Measurements from ENCODE around the gene HMCN1. TPM values are rescaled to one million over a fixed set of nuclear protein-coding genes. Genes with fewer than 3 reads are reported as not detected.

The HMCN1 gene
- total and polyA plus RNA-seq, 4 donors: 1.5 to 6.8 (median 3.5) TPM

DNA sequence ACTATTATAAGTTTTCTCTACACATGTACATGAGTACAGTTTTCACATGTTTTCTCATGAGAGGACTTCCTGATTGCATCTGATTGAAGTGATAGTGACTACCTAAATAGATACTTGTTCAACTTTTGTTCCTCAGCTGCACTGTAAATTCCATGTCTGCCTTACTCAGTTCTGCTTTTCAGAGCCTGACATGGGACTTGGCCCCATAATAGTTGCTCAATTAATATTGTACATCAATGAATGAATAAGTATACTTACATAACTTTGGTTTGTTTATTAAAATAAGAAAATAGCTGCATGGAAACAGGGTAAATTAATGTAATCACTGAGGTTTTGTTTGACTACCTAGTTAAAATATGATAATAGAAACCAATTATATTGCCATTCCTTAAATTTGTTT lies 78.7 kb downstream of the HMCN1 start (continued):
- TF ChIP-seq, protein P1, sequence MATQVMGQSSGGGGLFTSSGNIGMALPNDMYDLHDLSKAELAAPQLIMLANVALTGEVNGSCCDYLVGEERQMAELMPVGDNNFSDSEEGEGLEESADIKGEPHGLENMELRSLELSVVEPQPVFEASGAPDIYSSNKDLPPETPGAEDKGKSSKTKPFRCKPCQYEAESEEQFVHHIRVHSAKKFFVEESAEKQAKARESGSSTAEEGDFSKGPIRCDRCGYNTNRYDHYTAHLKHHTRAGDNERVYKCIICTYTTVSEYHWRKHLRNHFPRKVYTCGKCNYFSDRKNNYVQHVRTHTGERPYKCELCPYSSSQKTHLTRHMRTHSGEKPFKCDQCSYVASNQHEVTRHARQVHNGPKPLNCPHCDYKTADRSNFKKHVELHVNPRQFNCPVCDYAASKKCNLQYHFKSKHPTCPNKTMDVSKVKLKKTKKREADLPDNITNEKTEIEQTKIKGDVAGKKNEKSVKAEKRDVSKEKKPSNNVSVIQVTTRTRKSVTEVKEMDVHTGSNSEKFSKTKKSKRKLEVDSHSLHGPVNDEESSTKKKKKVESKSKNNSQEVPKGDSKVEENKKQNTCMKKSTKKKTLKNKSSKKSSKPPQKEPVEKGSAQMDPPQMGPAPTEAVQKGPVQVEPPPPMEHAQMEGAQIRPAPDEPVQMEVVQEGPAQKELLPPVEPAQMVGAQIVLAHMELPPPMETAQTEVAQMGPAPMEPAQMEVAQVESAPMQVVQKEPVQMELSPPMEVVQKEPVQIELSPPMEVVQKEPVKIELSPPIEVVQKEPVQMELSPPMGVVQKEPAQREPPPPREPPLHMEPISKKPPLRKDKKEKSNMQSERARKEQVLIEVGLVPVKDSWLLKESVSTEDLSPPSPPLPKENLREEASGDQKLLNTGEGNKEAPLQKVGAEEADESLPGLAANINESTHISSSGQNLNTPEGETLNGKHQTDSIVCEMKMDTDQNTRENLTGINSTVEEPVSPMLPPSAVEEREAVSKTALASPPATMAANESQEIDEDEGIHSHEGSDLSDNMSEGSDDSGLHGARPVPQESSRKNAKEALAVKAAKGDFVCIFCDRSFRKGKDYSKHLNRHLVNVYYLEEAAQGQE (IDR thresholded peaks at IDR 0.05): no peak

DNA sequence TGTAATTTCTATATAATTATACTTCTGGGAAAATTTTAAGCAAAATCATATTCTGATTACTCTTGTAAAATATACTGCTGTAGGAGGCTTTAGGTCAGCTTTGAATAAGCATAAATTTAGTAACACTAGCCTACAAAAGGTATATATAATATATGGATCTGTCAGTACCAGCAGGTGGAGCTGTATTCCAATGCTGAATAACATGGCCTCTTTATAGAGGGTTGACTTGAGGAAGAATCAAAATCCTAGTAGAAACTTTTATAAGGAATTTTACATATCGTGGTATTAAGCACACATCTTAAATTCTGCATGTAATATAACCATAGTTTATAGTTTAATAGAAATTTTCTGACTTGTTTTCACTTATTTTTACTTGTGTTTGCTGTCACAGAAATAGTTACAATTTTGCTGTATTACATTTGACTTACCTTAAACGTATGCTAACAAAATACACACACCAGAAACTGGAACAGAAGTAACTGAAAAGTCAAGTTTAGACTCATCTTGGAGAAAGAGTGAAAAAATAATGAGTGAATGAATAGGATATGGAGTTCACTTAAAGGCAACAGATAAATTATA lies 79.3 kb downstream of the HMCN1 start:
- no peak overlapping the region for H3K9ac ChIP-seq (ENCODE audit: low read depth in 1 of 2, low read length in 2 of 2)
- H3K36me3 ChIP-seq (ENCODE audit: control insufficient read depth in 4 of 4, insufficient read depth in 3 of 4, low read depth in 1 of 4, low read length in 3 of 4): no peaks in the 10 kb centered on the region
- DNase-seq (ENCODE audit: low spot score): no peak
- WGBS: 61% methylated on average over 2 of the region's 2 CpGs
- no peaks in the 10 kb centered on the region for H3K9me3 ChIP-seq (ENCODE audit: control insufficient read depth in 4 of 4, low read length in 3 of 4)
- H3K27ac ChIP-seq (ENCODE audit: low read depth in 1 of 2, low read length in 2 of 2): no peak overlapping the region
- TF ChIP-seq, protein P2, sequence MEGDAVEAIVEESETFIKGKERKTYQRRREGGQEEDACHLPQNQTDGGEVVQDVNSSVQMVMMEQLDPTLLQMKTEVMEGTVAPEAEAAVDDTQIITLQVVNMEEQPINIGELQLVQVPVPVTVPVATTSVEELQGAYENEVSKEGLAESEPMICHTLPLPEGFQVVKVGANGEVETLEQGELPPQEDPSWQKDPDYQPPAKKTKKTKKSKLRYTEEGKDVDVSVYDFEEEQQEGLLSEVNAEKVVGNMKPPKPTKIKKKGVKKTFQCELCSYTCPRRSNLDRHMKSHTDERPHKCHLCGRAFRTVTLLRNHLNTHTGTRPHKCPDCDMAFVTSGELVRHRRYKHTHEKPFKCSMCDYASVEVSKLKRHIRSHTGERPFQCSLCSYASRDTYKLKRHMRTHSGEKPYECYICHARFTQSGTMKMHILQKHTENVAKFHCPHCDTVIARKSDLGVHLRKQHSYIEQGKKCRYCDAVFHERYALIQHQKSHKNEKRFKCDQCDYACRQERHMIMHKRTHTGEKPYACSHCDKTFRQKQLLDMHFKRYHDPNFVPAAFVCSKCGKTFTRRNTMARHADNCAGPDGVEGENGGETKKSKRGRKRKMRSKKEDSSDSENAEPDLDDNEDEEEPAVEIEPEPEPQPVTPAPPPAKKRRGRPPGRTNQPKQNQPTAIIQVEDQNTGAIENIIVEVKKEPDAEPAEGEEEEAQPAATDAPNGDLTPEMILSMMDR (IDR thresholded peaks at IDR 0.05; ENCODE audit: low read depth, low read length, missing input control): peak; percentile 49
- TF ChIP-seq NR2F2 (IDR thresholded peaks at IDR 0.05) (no peak), HNF4G (IDR thresholded peaks at IDR 0.05) (no peak), RAD21 (IDR thresholded peaks at IDR 0.05) (peak; percentile 78 to 87), JUND (IDR thresholded peaks at IDR 0.05) (no peak)
- no peaks in the 10 kb centered on the region for H3K27me3 ChIP-seq (ENCODE audit: control insufficient read depth in 4 of 4, insufficient read depth in 4 of 4, low read length in 3 of 4)
- no peaks in the 10 kb centered on the region for H3K4me1 ChIP-seq (ENCODE audit: control insufficient read depth in 4 of 4, insufficient read depth in 4 of 4, low read length in 3 of 4)
- no peak overlapping the region for H3K4me3 ChIP-seq (ENCODE audit: low read depth in 1 of 3, low read length in 3 of 3)

DNA sequence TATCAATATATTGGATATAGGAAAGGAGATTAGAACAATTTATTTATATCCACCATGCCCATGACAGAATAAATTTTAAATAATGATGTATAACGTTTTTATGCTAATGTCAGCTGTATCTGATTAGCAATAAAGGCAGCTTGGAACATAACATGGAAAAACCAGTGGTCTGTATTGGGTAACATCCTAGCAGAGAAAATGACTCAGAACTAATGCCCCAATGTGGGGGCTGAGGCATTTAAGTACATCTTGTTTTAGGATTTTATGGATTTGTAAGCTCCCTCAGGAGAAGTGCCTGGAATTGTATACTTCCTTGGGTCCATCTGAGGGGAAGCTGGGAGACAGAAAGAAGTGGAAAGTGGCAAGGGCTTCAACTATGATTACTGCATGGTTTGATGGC lies 82.3 kb downstream of the HMCN1 start:
- WGBS: 39% methylated on average over 1 of the region's 1 CpG
- Histone ChIP-seq H3K27me3 (ENCODE audit: control insufficient read depth in 4 of 4, insufficient read depth in 4 of 4, low read length in 3 of 4) (no peaks in the 10 kb centered on the region), H3K36me3 (ENCODE audit: control insufficient read depth in 4 of 4, insufficient read depth in 3 of 4, low read depth in 1 of 4, low read length in 3 of 4) (no peaks in the 10 kb centered on the region), H3K4me3 (ENCODE audit: low read depth in 1 of 3, low read length in 3 of 3) (no peak overlapping the region), H3K9ac (ENCODE audit: low read depth in 1 of 2, low read length in 2 of 2) (no peak overlapping the region), H3K27ac (ENCODE audit: low read depth in 1 of 2, low read length in 2 of 2) (no peak overlapping the region), H3K4me1 (ENCODE audit: control insufficient read depth in 4 of 4, insufficient read depth in 4 of 4, low read length in 3 of 4) (no peaks in the 10 kb centered on the region), H3K9me3 (ENCODE audit: control insufficient read depth in 4 of 4, low read length in 3 of 4) (no peaks in the 10 kb centered on the region)
- TF ChIP-seq NR2F2 (IDR thresholded peaks at IDR 0.05) (no peak), SP1 (IDR thresholded peaks at IDR 0.05) (no peak), EGR1 (IDR thresholded peaks at IDR 0.05; ENCODE audit: low read depth in 2 of 2) (no peak), YY1 (IDR thresholded peaks at IDR 0.05) (no peak), RXRA (IDR thresholded peaks at IDR 0.05) (no peak)
- TF ChIP-seq, protein P3, sequence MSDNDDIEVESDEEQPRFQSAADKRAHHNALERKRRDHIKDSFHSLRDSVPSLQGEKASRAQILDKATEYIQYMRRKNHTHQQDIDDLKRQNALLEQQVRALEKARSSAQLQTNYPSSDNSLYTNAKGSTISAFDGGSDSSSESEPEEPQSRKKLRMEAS (IDR thresholded peaks at IDR 0.05): no peak
- DNase-seq (ENCODE audit: low spot score): no peak

DNA sequence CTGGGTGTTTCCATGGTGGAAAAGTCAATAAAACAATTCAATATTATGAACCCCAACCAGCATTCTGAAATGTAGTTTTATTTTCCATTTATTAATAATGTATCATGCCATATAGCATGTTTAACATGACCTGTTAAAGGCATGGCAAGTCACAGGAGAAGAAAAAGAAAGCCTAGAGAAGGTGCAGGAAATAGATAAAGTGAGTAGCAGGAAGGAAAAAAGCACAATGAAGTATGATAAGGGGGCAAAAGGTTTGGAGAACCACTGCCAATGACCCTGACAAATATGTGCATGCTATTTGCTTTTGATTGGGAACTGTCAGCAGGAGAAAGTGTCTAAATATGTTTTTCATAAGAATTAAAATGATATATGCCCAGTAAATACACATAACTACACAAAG lies 85.6 kb downstream of the HMCN1 start:
- no peak overlapping the region for H3K9ac ChIP-seq (ENCODE audit: low read depth in 1 of 2, low read length in 2 of 2)
- no peak overlapping the region for H3K27ac ChIP-seq (ENCODE audit: low read depth in 1 of 2, low read length in 2 of 2)
- TF ChIP-seq NR2F2 (IDR thresholded peaks at IDR 0.05) (peak; percentile 68), TAF1 (conservative IDR thresholded peaks at IDR 0.05) (no peak)
- DNase-seq (ENCODE audit: low spot score): no peak
- H3K4me3 ChIP-seq (ENCODE audit: low read depth in 1 of 3, low read length in 3 of 3): no peak overlapping the region
- H3K36me3 ChIP-seq (ENCODE audit: control insufficient read depth in 4 of 4, insufficient read depth in 3 of 4, low read depth in 1 of 4, low read length in 3 of 4): no peaks in the 10 kb centered on the region
- H3K27me3 ChIP-seq (ENCODE audit: control insufficient read depth in 4 of 4, insufficient read depth in 4 of 4, low read length in 3 of 4): no peaks in the 10 kb centered on the region
- no peaks in the 10 kb centered on the region for H3K9me3 ChIP-seq (ENCODE audit: control insufficient read depth in 4 of 4, low read length in 3 of 4)
- no peaks in the 10 kb centered on the region for H3K4me1 ChIP-seq (ENCODE audit: control insufficient read depth in 4 of 4, insufficient read depth in 4 of 4, low read length in 3 of 4)

All from liver (tissue), 9 donors.